ENCODE data around the gene PARVB.

Gene PARVB

DNA sequence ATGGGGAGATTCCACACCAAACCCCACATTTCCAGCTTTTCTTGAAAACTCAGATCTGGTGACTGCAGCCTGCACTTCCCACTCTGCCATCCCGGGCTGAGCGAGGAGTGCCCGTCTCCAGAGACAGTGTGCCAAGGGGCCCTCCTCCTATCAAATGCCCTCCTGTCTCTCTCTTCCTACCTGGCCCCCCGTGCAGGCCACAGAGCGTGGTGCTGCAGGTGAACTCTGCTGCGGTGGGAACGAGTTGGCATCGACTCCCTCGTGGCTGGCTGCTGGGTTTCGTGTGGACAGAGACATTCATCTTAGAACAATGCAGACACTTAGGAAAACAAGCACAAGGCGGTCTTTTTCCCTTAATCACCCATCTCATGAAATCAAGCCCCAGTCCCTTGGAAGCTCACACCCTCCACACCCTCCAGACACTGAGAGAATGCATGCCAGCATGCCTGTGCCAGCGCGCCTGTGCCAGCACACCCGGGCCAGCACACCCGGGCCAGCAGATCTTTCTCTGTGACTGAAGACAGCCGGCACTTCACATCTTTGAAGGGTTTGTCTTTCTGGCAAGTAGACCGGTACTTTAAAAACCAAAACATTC is 65.0 kb downstream of the PARVB start:
- no peak overlapping the region for H3K4me3 ChIP-seq (ENCODE audit: low read length)
- TF ChIP-seq ZNF274 (IDR thresholded peaks at IDR 0.05; ENCODE audit: low read depth, low read length) = no peak

DNA sequence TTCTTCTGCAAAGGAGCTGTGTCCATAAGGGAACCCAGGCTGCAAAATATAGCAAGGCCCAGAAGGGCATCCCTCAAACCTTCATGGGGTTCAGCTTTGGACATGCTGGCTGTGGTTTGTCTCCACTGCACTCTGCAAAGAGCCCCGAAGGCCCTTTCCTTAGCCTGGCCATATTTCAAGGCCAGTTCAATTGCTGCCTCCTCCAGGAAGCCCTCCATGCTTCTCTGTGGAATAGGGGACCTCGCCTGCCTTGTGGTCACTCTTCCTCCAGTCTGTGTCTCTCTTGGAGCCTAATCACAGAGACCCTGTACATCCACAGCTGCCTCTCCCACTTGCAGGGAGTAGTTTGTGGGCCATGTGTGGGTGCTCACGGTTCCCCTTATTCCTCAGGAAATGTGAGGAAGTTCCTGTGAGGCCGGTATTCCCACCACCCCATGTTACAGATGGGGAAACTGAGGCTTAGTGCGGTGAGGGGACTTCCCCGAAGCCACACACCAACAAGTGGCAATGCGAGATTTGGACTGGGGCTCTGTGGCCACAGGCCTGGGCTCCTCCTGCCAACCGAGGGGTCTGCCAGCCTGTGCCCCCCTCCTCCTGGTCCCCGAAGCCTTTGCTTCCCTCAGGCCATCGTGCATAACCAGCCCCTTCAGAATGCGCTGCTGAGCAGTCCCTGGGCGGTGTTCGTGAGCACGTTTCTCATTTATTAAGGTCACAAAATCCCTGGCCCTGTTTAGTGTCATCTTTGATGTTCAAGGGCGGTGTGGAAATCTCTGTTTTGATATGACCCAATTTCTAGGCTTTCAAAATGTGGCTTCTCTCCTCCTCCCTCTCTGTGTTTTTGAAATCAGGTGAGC is 65.8 kb downstream of the PARVB start:
- H3K4me3 ChIP-seq (ENCODE audit: low read length) = no peak overlapping the region
- no peak for TF ChIP-seq ZNF274 (IDR thresholded peaks at IDR 0.05; ENCODE audit: low read depth, low read length)

DNA sequence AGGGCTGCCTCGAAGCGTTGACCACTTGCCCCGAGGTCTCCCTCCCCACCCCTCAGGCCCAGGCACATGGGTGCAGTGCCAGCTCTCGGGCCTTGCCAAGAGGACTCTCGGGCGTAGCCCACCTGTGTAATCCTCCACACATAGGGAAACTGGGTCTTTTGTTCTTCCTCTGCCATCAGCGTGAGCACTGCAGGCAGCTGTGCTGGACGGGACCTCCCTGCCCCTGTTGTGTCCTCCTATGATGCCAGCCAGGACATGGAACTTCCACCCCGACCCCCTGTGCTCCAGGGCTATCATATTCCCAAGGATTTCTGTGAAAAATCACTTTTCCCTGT is 66.4 kb downstream of the PARVB start:
- no peak for TF ChIP-seq ZNF274 (IDR thresholded peaks at IDR 0.05; ENCODE audit: low read depth, low read length)
- H3K4me3 ChIP-seq (ENCODE audit: low read length) = no peak overlapping the region

DNA sequence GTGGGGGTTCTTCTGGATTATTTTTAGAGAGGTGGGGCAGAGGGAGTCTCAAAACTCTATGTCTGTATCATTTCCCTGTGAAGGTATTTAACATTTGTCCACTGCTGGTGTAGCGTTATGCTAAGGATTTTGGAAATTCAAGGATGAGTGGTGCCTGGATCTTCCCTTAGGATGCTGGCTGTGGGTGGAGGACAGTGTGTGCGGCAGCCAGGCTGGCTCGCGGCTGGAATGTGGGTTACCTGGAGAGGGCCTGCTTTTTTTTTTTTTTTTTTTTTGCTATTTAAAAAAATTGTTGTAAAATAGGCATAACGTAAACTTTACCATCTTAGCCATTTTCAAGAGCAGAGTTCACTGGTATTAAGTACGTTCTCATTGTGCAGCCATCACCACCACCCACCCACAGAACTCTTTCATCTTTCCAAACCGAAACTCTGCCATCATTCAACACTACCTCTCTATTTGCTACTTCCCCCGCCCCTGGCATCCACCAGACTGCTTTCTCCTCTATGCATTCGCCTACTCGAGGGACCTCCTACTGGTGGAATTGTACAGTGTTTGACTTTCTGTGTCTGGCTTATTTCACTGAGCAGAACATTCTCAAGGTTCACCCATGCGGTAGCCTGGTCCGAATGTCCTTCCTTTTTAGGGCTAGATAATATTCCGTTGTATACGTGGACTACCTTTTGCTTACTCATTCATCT is 67.1 kb downstream of the PARVB start:
- no peak overlapping the region for H3K4me3 ChIP-seq (ENCODE audit: low read length)
- no peak for TF ChIP-seq ZNF274 (IDR thresholded peaks at IDR 0.05; ENCODE audit: low read depth, low read length)

DNA sequence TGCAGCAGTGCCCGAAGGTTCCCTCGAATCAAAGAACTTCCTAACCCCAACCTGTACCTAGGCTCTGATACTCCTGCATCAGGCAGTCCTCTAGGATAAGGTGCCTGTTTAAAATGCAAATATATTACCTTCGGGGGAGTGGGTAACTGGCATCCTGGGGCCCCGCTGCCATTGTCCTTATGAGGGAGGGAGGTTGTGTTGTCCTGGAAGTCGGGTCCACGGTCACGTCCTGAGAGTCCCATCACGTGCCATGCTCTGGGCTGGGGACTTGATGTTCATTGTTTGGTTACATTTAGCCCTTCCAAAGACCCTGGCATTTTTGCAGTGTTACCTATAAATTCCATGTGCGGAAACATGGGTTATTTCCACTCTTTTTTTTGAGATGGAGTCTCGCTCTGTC is 67.6 kb downstream of the PARVB start:
- no peak overlapping the region for H3K4me3 ChIP-seq (ENCODE audit: low read length)
- no peak for TF ChIP-seq ZNF274 (IDR thresholded peaks at IDR 0.05; ENCODE audit: low read depth, low read length)

DNA sequence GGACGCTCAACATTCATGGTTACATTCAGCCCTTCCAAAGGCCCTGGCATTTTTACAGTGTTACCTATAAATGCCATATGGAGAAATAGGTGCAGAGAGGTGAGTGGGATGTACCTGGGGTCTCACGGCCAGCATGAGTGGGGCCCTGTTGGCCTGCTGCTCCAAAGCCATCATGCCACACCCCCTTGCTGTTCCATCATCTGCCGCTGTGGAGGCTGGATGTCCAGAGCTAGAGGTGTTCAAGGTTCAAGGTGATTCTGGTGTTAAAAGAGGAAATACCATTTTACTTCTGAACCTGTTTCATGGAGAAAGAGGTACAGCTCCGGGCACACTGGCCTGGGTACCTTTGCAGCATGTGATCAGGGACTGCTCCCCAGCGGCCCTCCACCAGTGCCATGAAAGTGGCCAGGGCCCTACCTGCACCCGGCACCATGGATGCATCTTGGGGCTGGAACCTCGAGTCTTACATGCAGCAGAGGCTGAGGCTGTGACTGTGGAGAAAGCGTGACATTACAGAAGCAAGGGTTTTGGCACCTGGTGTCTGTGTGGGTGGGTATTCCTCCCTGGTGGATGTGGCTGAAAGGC is 68.6 kb downstream of the PARVB start:
- H3K4me3 ChIP-seq (ENCODE audit: low read length) = no peak overlapping the region
- TF ChIP-seq ZNF274 (IDR thresholded peaks at IDR 0.05; ENCODE audit: low read depth, low read length) = no peak

DNA sequence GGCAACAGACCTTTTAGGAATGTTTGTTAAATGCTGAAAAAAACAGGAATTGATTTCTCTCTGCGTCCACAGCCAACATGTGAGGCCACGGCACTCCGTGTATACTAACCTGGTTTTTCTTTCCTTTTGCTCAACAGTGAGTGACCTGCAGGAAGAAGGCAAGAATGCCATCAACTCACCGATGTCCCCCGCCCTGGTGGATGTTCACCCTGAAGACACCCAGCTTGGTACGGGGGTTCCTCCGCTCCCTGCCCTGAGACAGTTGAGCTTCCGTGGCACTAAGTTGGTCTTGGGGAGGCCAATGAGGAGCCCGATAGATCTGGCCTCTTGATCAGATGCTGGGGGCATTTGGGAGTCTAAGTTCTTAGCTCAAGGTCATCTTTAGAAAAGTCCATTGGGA is 69.7 kb downstream of the PARVB start:
- no peak overlapping the region for H3K4me3 ChIP-seq (ENCODE audit: low read length)

DNA sequence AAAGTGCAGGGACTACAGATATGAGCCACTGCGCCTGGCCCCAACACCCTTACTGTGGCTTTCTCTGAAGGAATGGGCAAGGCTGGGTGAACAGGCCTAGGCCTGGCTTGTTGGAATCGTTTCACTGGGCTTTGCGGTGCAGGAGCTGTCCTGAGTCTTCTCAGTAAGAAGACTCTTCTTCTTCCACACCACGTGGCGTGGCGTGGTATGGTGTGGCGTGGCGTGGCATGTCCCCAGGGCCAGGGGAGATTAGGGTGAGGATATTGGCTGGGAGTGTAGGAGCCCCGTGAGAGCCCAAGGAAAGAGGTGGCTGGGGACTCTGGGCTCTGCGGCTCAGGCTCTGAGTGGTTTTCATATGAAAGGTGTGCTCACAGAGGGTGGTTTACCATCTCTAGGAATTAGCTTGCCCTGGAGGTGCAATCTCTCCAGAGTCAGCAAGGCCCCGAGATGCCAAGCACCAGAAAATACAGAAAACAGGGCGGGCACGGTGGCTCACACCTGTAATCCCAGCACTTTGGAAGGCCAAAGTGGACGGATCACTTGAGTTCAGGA is 70.7 kb downstream of the PARVB start:
- no peak for TF ChIP-seq ZNF274 (IDR thresholded peaks at IDR 0.05; ENCODE audit: low read depth, low read length)
- H3K4me3 ChIP-seq (ENCODE audit: low read length) = no peak overlapping the region

More for the DNA sequence above, 69.7 kb downstream of the PARVB start:
- TF ChIP-seq ZNF274 (IDR thresholded peaks at IDR 0.05; ENCODE audit: low read depth, low read length) = no peak

DNA sequence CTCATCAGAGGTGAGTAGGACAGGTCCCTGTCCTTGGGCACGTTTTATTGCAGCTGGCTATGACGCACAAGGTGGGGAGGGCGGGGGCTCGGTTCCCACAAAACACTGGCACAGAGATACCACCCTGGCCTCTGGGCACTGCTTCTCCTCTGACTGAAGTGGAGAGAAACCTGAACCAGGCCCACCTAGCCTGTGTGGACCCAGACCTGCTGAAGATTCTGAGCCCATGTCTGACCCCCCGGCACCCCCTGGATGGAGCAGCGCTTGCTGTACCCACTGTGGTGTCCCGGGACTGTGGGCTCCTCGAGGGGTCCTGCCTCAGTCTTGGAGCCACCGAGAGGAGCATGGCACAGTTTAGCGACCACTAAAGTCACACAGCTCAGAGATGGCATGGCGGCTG is 72.6 kb downstream of the PARVB start:
- H3K4me3 ChIP-seq (ENCODE audit: low read length) = no peak overlapping the region
- no peak for TF ChIP-seq ZNF274 (IDR thresholded peaks at IDR 0.05; ENCODE audit: low read depth, low read length)

DNA sequence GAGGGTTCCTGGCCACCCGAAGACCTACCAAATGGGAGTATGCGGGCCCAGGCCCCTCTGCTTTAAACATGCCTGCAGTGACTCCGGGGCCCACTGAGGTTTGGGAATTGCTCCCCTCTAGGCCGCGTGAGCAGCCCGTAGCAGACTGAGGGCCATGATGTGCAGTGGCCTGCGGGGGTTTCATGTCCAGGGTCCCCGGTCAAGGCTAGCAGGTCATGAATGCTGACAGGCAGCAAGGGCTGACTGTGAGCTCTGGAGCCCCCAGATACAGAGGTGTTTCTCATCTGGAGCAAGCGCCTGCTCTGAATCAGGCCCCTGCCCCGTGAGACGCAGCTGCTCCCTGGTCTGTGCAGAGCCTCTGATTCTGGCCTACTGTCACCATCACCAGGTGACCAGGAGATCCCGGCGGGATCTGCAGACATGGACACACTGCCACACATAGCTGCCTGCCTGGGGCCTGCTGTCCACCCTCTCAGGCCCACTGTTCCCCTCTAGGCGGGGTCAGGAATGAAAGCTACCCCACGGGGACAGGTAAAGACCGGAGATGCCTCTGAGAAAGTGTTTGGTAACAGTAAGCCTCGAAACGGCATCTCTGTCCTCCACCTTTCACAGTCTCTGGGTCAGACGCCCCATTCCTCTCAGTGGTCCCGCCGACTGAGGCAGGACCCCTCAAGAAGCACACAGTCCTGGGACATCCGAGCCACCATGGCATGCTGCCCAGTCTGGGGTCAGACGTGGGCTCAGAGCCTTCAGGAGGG is 73.3 kb downstream of the PARVB start:
- H3K4me3 ChIP-seq (ENCODE audit: low read length) = no peak overlapping the region
- TF ChIP-seq ZNF274 (IDR thresholded peaks at IDR 0.05; ENCODE audit: low read depth, low read length) = no peak

DNA sequence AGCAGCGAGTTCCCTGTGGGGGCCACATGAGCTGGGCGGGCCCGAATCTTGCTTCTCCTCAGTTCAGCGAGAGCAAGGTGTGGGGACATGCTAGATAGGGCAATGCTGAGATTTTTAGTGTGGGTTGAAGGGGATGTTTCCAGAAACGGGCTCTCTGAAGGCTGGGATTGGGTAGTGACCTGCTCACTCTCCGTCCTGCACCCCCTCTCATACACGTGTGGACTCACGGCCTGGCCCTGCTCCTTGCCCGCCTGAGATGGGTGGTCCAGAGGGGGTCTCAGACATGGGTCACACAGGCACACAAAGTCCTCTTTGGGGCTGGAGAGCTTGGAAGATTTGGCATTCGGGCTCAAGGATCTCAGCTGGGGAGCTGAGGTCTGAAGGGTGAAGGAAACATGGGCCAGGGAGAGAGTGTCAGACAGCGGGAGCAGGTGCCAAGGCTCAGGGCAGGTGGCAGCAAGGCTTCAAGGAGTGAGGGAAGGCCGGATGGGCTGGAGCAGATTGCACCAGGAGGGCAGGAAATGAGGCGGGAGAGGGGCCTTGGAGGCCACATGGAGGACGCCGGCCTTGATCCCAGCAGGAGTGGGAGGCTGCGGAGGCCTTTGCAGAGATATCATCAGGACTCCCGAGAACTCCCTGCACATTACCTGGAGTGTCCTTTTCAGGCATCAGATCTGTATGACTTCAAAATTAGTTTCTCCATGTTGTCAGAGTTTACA is 74.1 kb downstream of the PARVB start:
- H3K4me3 ChIP-seq (ENCODE audit: low read length) = no peak overlapping the region
- no peak for TF ChIP-seq ZNF274 (IDR thresholded peaks at IDR 0.05; ENCODE audit: low read depth, low read length)

DNA sequence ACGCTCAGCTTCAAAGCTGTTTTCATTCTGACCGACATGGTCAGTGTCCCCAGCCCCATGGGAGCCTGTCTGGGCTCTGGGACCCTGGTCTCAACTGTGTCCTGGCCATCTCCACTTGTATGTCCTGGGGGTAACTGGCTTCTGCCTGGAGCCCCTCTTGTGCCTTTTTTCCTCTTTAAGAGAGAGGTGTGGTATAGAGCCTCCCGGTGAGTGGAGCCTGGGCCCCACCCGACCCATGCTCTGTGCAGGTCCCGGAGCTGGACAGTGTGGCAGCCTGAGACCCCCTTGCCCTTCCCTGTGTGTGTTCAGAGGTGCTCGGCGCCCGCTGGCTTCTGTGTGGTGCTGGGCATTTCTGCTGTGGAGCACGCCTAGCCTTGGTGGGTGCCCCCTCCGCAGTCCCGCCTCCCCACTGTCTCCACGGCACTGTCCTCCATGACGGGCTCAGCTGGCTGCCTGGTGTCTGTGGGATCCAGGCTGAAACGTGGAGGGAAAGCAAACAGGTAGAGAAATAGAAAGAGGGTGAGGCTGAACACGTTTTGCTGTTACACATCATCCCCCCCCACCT is 74.9 kb downstream of the PARVB start:
- TF ChIP-seq ZNF274 (IDR thresholded peaks at IDR 0.05; ENCODE audit: low read depth, low read length) = no peak
- H3K4me3 ChIP-seq (ENCODE audit: low read length) = no peak overlapping the region

DNA sequence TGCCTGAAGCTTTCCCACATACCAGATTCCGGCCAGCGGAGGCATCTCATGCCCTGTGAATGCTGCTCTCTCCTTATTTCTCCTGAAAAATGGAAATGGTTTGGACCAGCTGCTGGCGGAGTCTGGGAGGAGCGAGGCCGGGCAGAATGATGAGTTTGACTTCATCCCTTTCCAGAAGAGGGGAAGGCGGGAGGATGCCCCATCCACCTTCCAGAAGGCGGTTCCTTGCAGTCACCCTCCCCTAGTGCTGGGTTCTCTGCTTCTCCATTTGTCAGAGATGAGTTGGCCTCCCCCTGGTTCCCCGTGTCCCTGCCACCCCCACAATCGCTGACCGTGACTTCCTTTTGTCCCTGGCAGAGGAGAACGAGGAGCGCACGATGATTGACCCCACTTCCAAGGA is 75.6 kb downstream of the PARVB start:
- H3K4me3 ChIP-seq (ENCODE audit: low read length) = no peak overlapping the region

More for the DNA sequence above, 75.6 kb downstream of the PARVB start:
- no peak for TF ChIP-seq ZNF274 (IDR thresholded peaks at IDR 0.05; ENCODE audit: low read depth, low read length)

All from GM08714 (cell line).